ENCODE data around the gene HACD3. TPM values are rescaled to one million over a fixed set of nuclear protein-coding genes. Genes with fewer than 3 reads are reported as not detected.

Gene HACD3
- total RNA-seq, 2 donors from 2014 or later = 14.3 to 14.8 TPM

DNA sequence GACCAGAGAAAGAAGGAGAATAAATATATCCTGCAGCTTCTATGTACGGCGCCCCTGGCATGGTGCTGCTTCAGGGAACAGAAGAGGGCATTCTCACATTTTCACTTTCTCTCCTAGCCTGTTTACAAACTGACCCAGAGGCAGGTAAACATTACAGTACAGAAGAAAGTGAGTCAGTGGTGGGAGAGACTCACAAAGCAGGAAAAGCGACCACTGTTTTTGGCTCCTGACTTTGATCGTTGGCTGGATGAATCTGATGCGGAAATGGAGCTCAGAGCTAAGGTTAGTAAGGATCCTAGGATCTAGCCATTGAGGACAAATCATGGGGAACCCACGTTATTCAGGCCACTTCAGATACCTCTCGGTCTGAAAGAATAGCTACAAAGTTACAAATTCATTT lies 26.4 kb downstream of the HACD3 start:
- H3K27ac Mint-ChIP-seq = no peak overlapping the region
- no peak for DNase-seq
- no peaks in the 10 kb centered on the region for H3K4me1 Mint-ChIP-seq
- no peak for ATAC-seq
- H3K27me3 Mint-ChIP-seq = no peaks in the 10 kb centered on the region
- H3K4me3 Mint-ChIP-seq = no peak overlapping the region
- no peaks in the 10 kb centered on the region for H3K9me3 ChIP-seq (ENCODE audit: control insufficient read depth, low read length, poor library complexity, severe bottlenecking)
- H3K36me3 Mint-ChIP-seq (ENCODE audit: low read depth) = peaks cover 4% of the 10 kb centered on the region

DNA sequence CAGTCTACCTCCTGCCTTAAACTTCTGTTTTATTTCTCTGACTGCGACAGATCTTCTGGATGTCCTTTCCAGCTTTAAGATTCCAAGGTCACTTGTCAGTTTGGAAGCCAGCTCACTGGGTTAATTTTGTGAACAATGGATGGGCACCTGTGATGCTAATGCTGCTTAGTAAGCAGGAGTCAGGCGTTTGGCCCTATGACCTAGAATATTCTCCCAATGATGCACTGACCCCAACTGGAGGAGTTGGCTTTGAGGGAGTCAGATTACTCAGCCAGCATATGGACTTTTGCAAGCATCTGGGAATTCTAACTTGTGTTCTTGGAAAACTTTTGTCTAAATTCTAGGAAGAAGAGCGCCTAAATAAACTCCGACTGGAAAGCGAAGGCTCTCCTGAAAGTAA lies 28.1 kb downstream of the HACD3 start:
- Mint-ChIP-seq H3K36me3 (ENCODE audit: low read depth) (peaks cover 4% of the 10 kb centered on the region), H3K27me3 (no peaks in the 10 kb centered on the region), H3K4me3 (no peak overlapping the region)

GRCh38 chr15:65558997-65559760 lies 28.9 kb downstream of the HACD3 start:
- no peak for DNase-seq
- H3K4me1 Mint-ChIP-seq = no peaks in the 10 kb centered on the region
- ATAC-seq = no peak
- H3K9me3 ChIP-seq (ENCODE audit: control insufficient read depth, low read length, poor library complexity, severe bottlenecking) = no peaks in the 10 kb centered on the region
- no peaks in the 10 kb centered on the region for H3K27me3 Mint-ChIP-seq
- H3K36me3 Mint-ChIP-seq (ENCODE audit: low read depth) = peaks cover 4% of the 10 kb centered on the region
- H3K4me3 Mint-ChIP-seq = no peak overlapping the region
- no peak overlapping the region for H3K27ac Mint-ChIP-seq

More for the DNA sequence above, 28.1 kb downstream of the HACD3 start:
- DNase-seq (no peak), ATAC-seq (no peak)
- no peak overlapping the region for H3K27ac Mint-ChIP-seq
- H3K9me3 ChIP-seq (ENCODE audit: control insufficient read depth, low read length, poor library complexity, severe bottlenecking) = no peaks in the 10 kb centered on the region
- no peaks in the 10 kb centered on the region for H3K4me1 Mint-ChIP-seq

DNA sequence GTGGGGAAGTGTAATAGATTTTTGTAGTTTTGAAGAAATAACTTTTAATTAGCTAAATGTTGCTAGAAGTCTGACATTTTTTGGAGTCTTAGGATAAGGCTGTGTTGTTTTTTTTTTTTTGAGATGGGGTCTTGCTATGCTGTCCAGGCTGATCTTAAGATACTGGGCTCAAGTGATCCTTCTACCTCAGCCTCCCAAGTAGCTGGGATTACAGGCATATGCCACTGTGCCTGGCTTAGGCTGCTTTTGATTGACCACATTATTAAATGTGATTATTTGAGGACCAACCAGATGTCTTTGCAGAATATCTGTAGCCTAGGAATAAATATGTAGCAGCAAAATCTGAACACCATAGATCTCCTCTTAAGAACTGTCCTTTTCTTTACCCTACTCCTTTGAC lies 29.7 kb downstream of the HACD3 start:
- no peaks in the 10 kb centered on the region for H3K9me3 ChIP-seq (ENCODE audit: control insufficient read depth, low read length, poor library complexity, severe bottlenecking)
- DNase-seq = no peak
- Mint-ChIP-seq H3K4me1 (no peaks in the 10 kb centered on the region), H3K27ac (no peak overlapping the region), H3K27me3 (no peaks in the 10 kb centered on the region), H3K36me3 (ENCODE audit: low read depth) (peaks cover 8% of the 10 kb centered on the region), H3K4me3 (no peak overlapping the region)
- no peak for ATAC-seq

- Mint-ChIP-seq H3K4me1 (no peaks in the 10 kb centered on the region), H3K4me3 (no peak overlapping the region), H3K36me3 (ENCODE audit: low read depth) (peaks cover 11% of the 10 kb centered on the region), H3K27ac (no peak overlapping the region), H3K27me3 (no peaks in the 10 kb centered on the region)
- no peak for ATAC-seq
- no peak for DNase-seq
- H3K9me3 ChIP-seq (ENCODE audit: control insufficient read depth, low read length, poor library complexity, severe bottlenecking) = no peaks in the 10 kb centered on the region
These were observed 31.7 kb downstream of the HACD3 start for GRCh38 chr15:65561934-65562333.

- peaks cover 2% of the 10 kb centered on the region for H3K4me1 Mint-ChIP-seq
- peaks cover 7% of the 10 kb centered on the region for H3K36me3 Mint-ChIP-seq (ENCODE audit: low read depth)
- no peak overlapping the region for H3K4me3 Mint-ChIP-seq
These were observed 39.5 kb downstream of the HACD3 start for GRCh38 chr15:65569728-65570127.

DNA sequence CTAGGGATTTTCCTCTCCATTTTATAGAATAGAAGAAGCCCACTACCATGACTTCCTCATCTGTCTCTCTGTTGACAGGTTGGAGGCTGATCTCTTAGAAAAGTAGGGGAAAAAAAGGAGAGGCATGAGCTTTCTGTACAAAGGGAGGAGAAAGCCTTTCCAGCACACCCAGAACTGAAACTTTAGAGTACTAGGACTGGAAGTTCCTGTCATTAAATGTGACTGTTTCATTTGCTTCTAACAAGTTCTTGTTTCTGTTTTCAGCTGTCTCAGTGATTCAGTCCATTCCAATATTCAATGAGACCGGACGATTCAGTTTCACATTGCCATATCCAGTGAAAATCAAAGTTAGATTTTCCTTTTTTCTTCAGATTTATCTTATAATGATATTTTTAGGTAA lies 41.7 kb downstream of the HACD3 start:
- Mint-ChIP-seq H3K36me3 (ENCODE audit: low read depth) (peaks cover 3% of the 10 kb centered on the region), H3K27me3 (no peaks in the 10 kb centered on the region), H3K27ac (peak overlapping the region; percentile 8), H3K4me1 (peaks cover 2% of the 10 kb centered on the region), H3K4me3 (no peak overlapping the region)
- DNase-seq = no peak
- H3K9me3 ChIP-seq (ENCODE audit: control insufficient read depth, low read length, poor library complexity, severe bottlenecking) = no peaks in the 10 kb centered on the region
- ATAC-seq = no peak

More at GRCh38 chr15:65569728-65570127, 39.5 kb downstream of the HACD3 start:
- no peak overlapping the region for H3K27ac Mint-ChIP-seq
- ATAC-seq = no peak
- H3K9me3 ChIP-seq (ENCODE audit: control insufficient read depth, low read length, poor library complexity, severe bottlenecking) = no peaks in the 10 kb centered on the region
- DNase-seq = no peak
- no peaks in the 10 kb centered on the region for H3K27me3 Mint-ChIP-seq

DNA sequence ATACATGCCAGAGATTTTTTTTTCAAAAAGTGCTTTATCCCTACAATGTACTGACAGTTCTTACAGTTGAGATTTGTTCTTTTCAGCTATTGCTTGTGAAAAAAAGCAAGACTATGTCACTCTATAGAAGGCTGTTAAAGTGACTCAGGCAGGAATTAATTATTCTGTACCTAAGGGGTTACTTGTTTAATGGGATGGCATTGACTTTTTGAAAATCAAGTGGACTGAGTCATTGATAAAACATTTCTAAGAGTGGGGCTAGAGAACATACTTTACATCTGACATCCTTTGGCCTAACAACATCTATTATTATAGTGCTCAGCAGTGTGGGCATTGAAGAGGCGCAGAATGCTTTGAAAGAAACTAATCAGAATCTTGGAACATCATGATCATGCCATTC lies 46.4 kb downstream of the HACD3 start:
- ATAC-seq (no peak), DNase-seq (no peak)
- Mint-ChIP-seq H3K4me1 (peaks cover 2% of the 10 kb centered on the region), H3K27me3 (no peaks in the 10 kb centered on the region), H3K4me3 (no peak overlapping the region), H3K27ac (no peak overlapping the region), H3K36me3 (ENCODE audit: low read depth) (no peaks in the 10 kb centered on the region)
- no peaks in the 10 kb centered on the region for H3K9me3 ChIP-seq (ENCODE audit: control insufficient read depth, low read length, poor library complexity, severe bottlenecking)

GRCh38 chr15:65577129-65577996 lies 47.1 kb downstream of the HACD3 start:
- no peak for DNase-seq
- no peak overlapping the region for H3K27ac Mint-ChIP-seq
- H3K9me3 ChIP-seq (ENCODE audit: control insufficient read depth, low read length, poor library complexity, severe bottlenecking) = no peaks in the 10 kb centered on the region
- H3K4me3 Mint-ChIP-seq = no peak overlapping the region
- H3K36me3 Mint-ChIP-seq (ENCODE audit: low read depth) = peaks cover 3% of the 10 kb centered on the region
- no peak for ATAC-seq
- H3K27me3 Mint-ChIP-seq = no peaks in the 10 kb centered on the region
- peaks cover 5% of the 10 kb centered on the region for H3K4me1 Mint-ChIP-seq

GRCh38 chr15:65578904-65579728 lies 48.9 kb downstream of the HACD3 start:
- peaks cover 3% of the 10 kb centered on the region for H3K36me3 Mint-ChIP-seq (ENCODE audit: low read depth)
- no peak for ATAC-seq
- H3K27ac Mint-ChIP-seq = peak overlapping the region; percentile 69

DNA sequence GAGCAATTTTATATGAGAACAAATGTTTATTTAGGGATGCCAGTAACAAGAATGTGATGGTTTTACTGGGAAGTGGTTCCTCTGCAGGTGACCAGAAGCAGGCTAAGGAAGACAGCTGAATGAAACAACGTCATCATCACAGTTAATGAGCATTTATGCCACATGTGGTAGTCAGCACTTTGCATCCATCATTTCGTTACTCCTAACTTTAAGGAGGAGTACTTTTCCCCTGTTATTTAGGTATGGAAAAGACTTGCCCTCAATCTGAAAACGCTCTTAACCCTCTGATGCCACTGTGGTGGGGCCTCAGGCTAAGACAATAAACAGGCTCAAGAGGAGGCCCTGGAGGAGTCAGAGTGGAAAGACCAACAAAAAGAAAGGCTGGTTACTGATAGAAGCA lies 49.5 kb downstream of the HACD3 start:
- DNase-seq = no peak
- no peaks in the 10 kb centered on the region for H3K27me3 Mint-ChIP-seq
- peak overlapping the region; percentile 69 for H3K27ac Mint-ChIP-seq
- peaks cover 17% of the 10 kb centered on the region for H3K4me1 Mint-ChIP-seq
- H3K36me3 Mint-ChIP-seq (ENCODE audit: low read depth) = peaks cover 3% of the 10 kb centered on the region
- no peaks in the 10 kb centered on the region for H3K9me3 ChIP-seq (ENCODE audit: control insufficient read depth, low read length, poor library complexity, severe bottlenecking)
- no peak for ATAC-seq
- H3K4me3 Mint-ChIP-seq = no peak overlapping the region

More at GRCh38 chr15:65578904-65579728, 48.9 kb downstream of the HACD3 start:
- H3K4me3 Mint-ChIP-seq = no peak overlapping the region
- peaks cover 18% of the 10 kb centered on the region for H3K4me1 Mint-ChIP-seq
- no peaks in the 10 kb centered on the region for H3K9me3 ChIP-seq (ENCODE audit: control insufficient read depth, low read length, poor library complexity, severe bottlenecking)
- no peaks in the 10 kb centered on the region for H3K27me3 Mint-ChIP-seq
- no peak for DNase-seq

- Mint-ChIP-seq H3K4me3 (no peak overlapping the region), H3K27me3 (no peaks in the 10 kb centered on the region), H3K27ac (peak overlapping the region; percentile 69), H3K36me3 (ENCODE audit: low read depth) (peaks cover 3% of the 10 kb centered on the region), H3K4me1 (peaks cover 17% of the 10 kb centered on the region)
- DNase-seq = no peak
- H3K9me3 ChIP-seq (ENCODE audit: control insufficient read depth, low read length, poor library complexity, severe bottlenecking) = no peaks in the 10 kb centered on the region
- ATAC-seq = no peak
These were observed 50.0 kb downstream of the HACD3 start for GRCh38 chr15:65580287-65580686.

DNA sequence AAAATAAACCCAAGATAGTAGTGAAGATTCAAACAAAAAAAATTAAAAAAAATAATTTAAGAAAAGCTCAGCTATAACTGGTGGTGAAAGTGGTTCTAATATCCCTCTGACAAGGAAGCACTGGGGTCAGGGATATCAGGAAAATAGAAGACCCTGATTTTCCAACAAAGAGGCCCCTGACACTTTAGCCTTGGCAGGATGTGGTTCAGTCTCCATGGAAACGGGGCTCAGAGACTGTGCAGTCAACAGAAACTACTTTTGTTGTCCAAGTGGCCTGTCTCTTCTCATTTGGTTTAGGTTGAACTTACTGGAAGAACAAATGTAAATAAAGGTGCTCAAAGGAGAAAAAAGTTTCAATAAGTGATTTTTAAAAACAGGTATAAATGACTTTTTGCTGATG lies 53.4 kb downstream of the HACD3 start:
- DNase-seq = peak in 1 of 3 donors; percentile 21

More for the DNA sequence above, 53.4 kb downstream of the HACD3 start:
- H3K27me3 Mint-ChIP-seq = no peaks in the 10 kb centered on the region
- peaks cover 12% of the 10 kb centered on the region for H3K36me3 Mint-ChIP-seq (ENCODE audit: low read depth)
- peaks cover 25% of the 10 kb centered on the region for H3K4me1 Mint-ChIP-seq
- peak; percentile 85 for ATAC-seq
- H3K4me3 Mint-ChIP-seq = no peak overlapping the region
- H3K9me3 ChIP-seq (ENCODE audit: control insufficient read depth, low read length, poor library complexity, severe bottlenecking) = no peaks in the 10 kb centered on the region
- peak overlapping the region; percentile 88 for H3K27ac Mint-ChIP-seq

Data from T-helper 17 cell (primary cell).